GM12864 (cell line): ENCODE measurements around the gene TEX29.

Source experiments
- DNase-seq: peaks from one replicate; pipeline ENCODE4 v3.0.0-alpha.2; 2011; ENCODE audit warnings: low read depth
- H3K4me3 ChIP-seq: 2 replicates; pipeline ENCODE4 v1.5.1; 2011; ENCODE audit warnings: mild to moderate bottlenecking, low read depth, low read length, control low read depth
- CTCF ChIP-seq: IDR thresholded peaks from 2 replicates; pipeline ENCODE4 v1.5.1; 2011; ENCODE audit warnings: low read depth, mild to moderate bottlenecking, moderate library complexity, low read length, control low read depth, inconsistent platforms; ENCODE audit errors: missing control alignments

The TEX29 gene

GRCh38 chr13:111278743-111279652 lies 41.4 kb upstream of the TEX29 start:
- no peak overlapping the region for H3K4me3 ChIP-seq
- no peak for DNase-seq
- no peak for TF ChIP-seq CTCF

GRCh38 chr13:111280226-111280625 lies 40.2 kb upstream of the TEX29 start:
- DNase-seq, result no peak
- no peak overlapping the region for H3K4me3 ChIP-seq
- no peak for TF ChIP-seq CTCF

GRCh38 chr13:111280681-111281585 lies 39.5 kb upstream of the TEX29 start:
- no peak overlapping the region for H3K4me3 ChIP-seq
- DNase-seq, result no peak
- TF ChIP-seq CTCF, result no peak

GRCh38 chr13:111281751-111282311 lies 38.6 kb upstream of the TEX29 start:
- no peak overlapping the region for H3K4me3 ChIP-seq
- no peak for TF ChIP-seq CTCF
- no peak for DNase-seq

GRCh38 chr13:111282425-111282824 lies 38.0 kb upstream of the TEX29 start:
- DNase-seq, result no peak
- TF ChIP-seq CTCF, result no peak
- H3K4me3 ChIP-seq, result no peak overlapping the region

GRCh38 chr13:111282997-111283396 lies 37.4 kb upstream of the TEX29 start:
- no peak for TF ChIP-seq CTCF
- no peak overlapping the region for H3K4me3 ChIP-seq
- no peak for DNase-seq
